MCF 10A (cell line): ENCODE measurements around the gene PITPNM3. TPM values are rescaled to one million over a fixed set of nuclear protein-coding genes. Genes with fewer than 3 reads are reported as not detected.

Experiments
- BruUV-seq: library from RNA; stranded (reverse); fragments of 400-500 nt; replicated peaks from 2 replicates; lab custom pipeline; 2021; lab: Mats Ljungman, UMichigan
- CTCF ChIA-PET: fragments of 300-600 bp; sonication (Branson Sonifier 250); formaldehyde crosslinking; extraction: SDS; loops from one replicate; lab custom pipeline; 2021; ENCODE audit warnings: antibody characterized with exemption, inconsistent platforms; lab: Yijun Ruan, JAX
- POLR2A ChIA-PET: fragments of 300-600, 350-650 bp; sonication (Branson Sonifier 250); formaldehyde crosslinking; extraction: SDS; loops from one replicate; lab custom pipeline; 2020; ENCODE audit warnings: antibody characterized with exemption, inconsistent platforms; lab: Yijun Ruan, JAX
- DNase-seq: peaks from one replicate; pipeline ENCODE4 v3.0.0-alpha.2; 2018; ENCODE audit not compliant: unreplicated experiment
- H3K27ac Mint-ChIP-seq: one replicate; pipeline ENCODE4 v1.8.0; 2022; ENCODE audit warnings: mild to moderate bottlenecking, low read depth, mixed read lengths; ENCODE audit not compliant: unreplicated experiment
- H3K27me3 Mint-ChIP-seq: one replicate; pipeline ENCODE4 v1.8.0; 2022; ENCODE audit warnings: mixed read lengths; ENCODE audit not compliant: insufficient read depth, unreplicated experiment
- H3K36me3 Mint-ChIP-seq: one replicate; pipeline ENCODE4 v1.8.0; 2022; ENCODE audit warnings: mild to moderate bottlenecking, moderate library complexity, mixed read lengths; ENCODE audit not compliant: insufficient read depth, unreplicated experiment
- H3K4me1 Mint-ChIP-seq: one replicate; pipeline ENCODE4 v1.8.0; 2022; ENCODE audit warnings: mixed read lengths; ENCODE audit not compliant: insufficient read depth, unreplicated experiment
- H3K4me3 Mint-ChIP-seq: one replicate; pipeline ENCODE4 v1.8.0; 2022; ENCODE audit warnings: mild to moderate bottlenecking, moderate library complexity, mixed read lengths; ENCODE audit not compliant: unreplicated experiment
- H3K9me3 Mint-ChIP-seq: one replicate; pipeline ENCODE4 v1.8.0; 2022; ENCODE audit warnings: mixed read lengths; ENCODE audit not compliant: unreplicated experiment
- CTCF ChIP-seq: fragments of 200-600 bp; IDR thresholded peaks from one replicate; pipeline ENCODE4 v1.8.0; 2022; ENCODE audit warnings: antibody characterized with exemption, mild to moderate bottlenecking; ENCODE audit not compliant: unreplicated experiment
- intact Hi-C: fragments of 100-400 bp; cut with micrococcal nuclease; formaldehyde crosslinking; loops from 2 replicates; pipeline ENCODE4 v1.14.1; 2022
- total RNA-seq: library from RNA; stranded (reverse); gene quantifications from 2 replicates; pipeline ENCODE4 v1.2.3, GENCODE V29; 2022

PITPNM3 gene
- total RNA-seq, 1 experiment from 2014 or later, result 22.8 TPM

- H3K9me3 Mint-ChIP-seq, result no peaks in the 10 kb centered on the region
- no peaks in the 10 kb centered on the region for H3K27me3 Mint-ChIP-seq
- H3K36me3 Mint-ChIP-seq, result no peaks in the 10 kb centered on the region
- H3K4me3 Mint-ChIP-seq, result no peak overlapping the region
- H3K27ac Mint-ChIP-seq, result no peak overlapping the region
- no TSS peak for BruUV-seq
- POLR2A ChIA-PET, result interaction anchor here (0.9 to 2.9 kb wide), 3 partner anchors 57 to 838 kb away, joined by 4 to 6 read pairs (median 6); partner anchors contain the start of gene NLRP1
- peak; percentile 95 for TF ChIP-seq CTCF
- intact Hi-C loops, result loop anchor here (1.0 to 5.0 kb wide), 2 partner anchors 835 to 1175 kb away; no protein-coding TSS in a partner anchor
- no peaks in the 10 kb centered on the region for H3K4me1 Mint-ChIP-seq
- peak; percentile 83 for DNase-seq
- CTCF ChIA-PET, result interaction anchor here (0.6 to 4.1 kb wide), 14 partner anchors 9 to 852 kb away, joined by 3 to 32 read pairs (median 3); no protein-coding TSS in a partner anchor
These were observed 134.4 kb downstream of the PITPNM3 start for GRCh38 chr17:6421700-6422604.

GRCh38 chr17:6420173-6420641, 136.1 kb downstream of the PITPNM3 start:
- no TSS peak for BruUV-seq
- no peak for TF ChIP-seq CTCF
- H3K4me3 Mint-ChIP-seq, result no peak overlapping the region
- POLR2A ChIA-PET, result interaction anchor here (0.7 kb wide), 1 partner anchor 133 kb away, joined by 3 read pairs; no protein-coding TSS in a partner anchor
- H3K4me1 Mint-ChIP-seq, result no peaks in the 10 kb centered on the region
- peaks cover 12% of the 10 kb centered on the region for H3K27me3 Mint-ChIP-seq
- peak; percentile 16 for DNase-seq
- H3K27ac Mint-ChIP-seq, result no peak overlapping the region
- CTCF ChIA-PET, result interaction anchor here (0.6 to 1.6 kb wide), 5 partner anchors 138 to 1201 kb away, joined by 3 to 8 read pairs (median 3); no protein-coding TSS in a partner anchor
- intact Hi-C loops, result loop anchor here (5.0 kb wide), 1 partner anchor 1173 kb away; no protein-coding TSS in a partner anchor
- no peaks in the 10 kb centered on the region for H3K36me3 Mint-ChIP-seq
- no peaks in the 10 kb centered on the region for H3K9me3 Mint-ChIP-seq

- H3K4me3 Mint-ChIP-seq, result no peak overlapping the region
- no TSS peak for BruUV-seq
- no peaks in the 10 kb centered on the region for H3K4me1 Mint-ChIP-seq
- ChIA-PET CTCF (interaction anchor here (0.6 kb wide), 1 partner anchor 656 kb away, joined by 3 read pairs; no protein-coding TSS in a partner anchor), POLR2A (no interaction called here)
- no peaks in the 10 kb centered on the region for H3K9me3 Mint-ChIP-seq
- no peaks in the 10 kb centered on the region for H3K36me3 Mint-ChIP-seq
- TF ChIP-seq CTCF, result no peak
- H3K27ac Mint-ChIP-seq, result no peak overlapping the region
- intact Hi-C loops, result no loop called here
- peaks cover 31% of the 10 kb centered on the region for H3K27me3 Mint-ChIP-seq
- DNase-seq, result no peak
These were observed 140.7 kb downstream of the PITPNM3 start for GRCh38 chr17:6415616-6416015.

GRCh38 chr17:6413065-6413464, 143.3 kb downstream of the PITPNM3 start:
- intact Hi-C loops, result loop anchor here (1.0 to 5.0 kb wide), 3 partner anchors 134 to 821 kb away; no protein-coding TSS in a partner anchor

More at GRCh38 chr17:6413065-6413464, 143.3 kb downstream of the PITPNM3 start:
- no peaks in the 10 kb centered on the region for H3K36me3 Mint-ChIP-seq
- DNase-seq, result peak; percentile 61
- BruUV-seq, result no TSS peak
- peaks cover 42% of the 10 kb centered on the region for H3K27me3 Mint-ChIP-seq
- H3K4me1 Mint-ChIP-seq, result no peaks in the 10 kb centered on the region
- ChIA-PET CTCF (interaction anchor here (0.5 to 4.3 kb wide), 13 partner anchors 9 to 825 kb away, joined by 3 to 24 read pairs (median 4); no protein-coding TSS in a partner anchor), POLR2A (interaction anchor here (0.5 kb wide), 1 partner anchor 821 kb away, joined by 4 read pairs; no protein-coding TSS in a partner anchor)
- H3K4me3 Mint-ChIP-seq, result no peak overlapping the region
- H3K9me3 Mint-ChIP-seq, result no peaks in the 10 kb centered on the region
- TF ChIP-seq CTCF, result peak; percentile 53
- no peak overlapping the region for H3K27ac Mint-ChIP-seq
